Activated CD4-positive, alpha-beta T cell treated with anti-CD3 and anti-CD28 coated beads for 1 hour (primary cell): ENCODE data around the gene CSHL1.
"Not testable (repeated sequence)": the region's sequence is repeated elsewhere in the genome, so short reads cannot be mapped to it uniquely, and the experiment has no call there.

Experiments used
- DNase-seq: peaks from one replicate; pipeline ENCODE4 v3.0.0-alpha.2; 2020

CSHL1 gene

DNA sequence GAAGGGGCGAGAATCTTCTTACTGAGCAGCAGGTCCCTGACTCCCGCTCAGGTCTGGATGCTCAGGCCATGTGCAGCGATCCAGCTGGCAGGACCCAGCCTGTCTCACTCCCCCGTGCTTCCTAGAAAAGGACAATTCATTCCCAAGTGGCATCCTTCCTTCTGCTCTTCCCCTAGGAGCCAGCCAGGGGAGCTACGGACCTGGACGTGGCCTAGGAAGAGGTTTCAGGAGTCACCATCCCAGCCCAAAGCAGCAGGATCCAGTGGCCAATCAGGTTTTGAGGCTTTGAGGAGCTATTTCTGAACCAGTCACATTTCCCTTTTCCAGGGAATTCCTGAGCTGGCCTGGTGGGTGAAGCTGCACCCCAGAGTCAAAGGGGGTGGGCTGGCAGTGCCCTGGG, 28.8 kb upstream of the CSHL1 start:
- no peak for DNase-seq

DNA sequence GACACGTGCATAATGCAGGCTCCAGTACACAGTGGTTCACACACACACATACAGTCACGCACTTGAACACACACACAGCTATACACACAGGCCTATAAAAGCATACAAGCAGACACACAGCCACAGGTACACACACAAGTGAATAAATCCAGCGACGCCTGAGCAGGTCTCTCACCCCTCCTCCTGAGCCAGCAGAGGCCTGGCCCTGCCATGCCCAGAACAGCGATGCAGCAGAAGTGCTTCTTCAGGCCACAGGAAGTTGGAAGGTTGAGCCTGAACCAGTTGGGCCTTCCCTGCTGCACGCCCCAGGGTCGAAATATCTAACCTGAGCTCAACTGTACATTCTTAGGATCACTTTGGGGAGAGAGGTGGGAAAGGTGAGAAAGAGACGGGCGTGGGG, 28.3 kb upstream of the CSHL1 start:
- no peak for DNase-seq

- DNase-seq: no peak
These were observed 26.9 kb upstream of the CSHL1 start for GRCh38 chr17:63937920-63938319.

DNA sequence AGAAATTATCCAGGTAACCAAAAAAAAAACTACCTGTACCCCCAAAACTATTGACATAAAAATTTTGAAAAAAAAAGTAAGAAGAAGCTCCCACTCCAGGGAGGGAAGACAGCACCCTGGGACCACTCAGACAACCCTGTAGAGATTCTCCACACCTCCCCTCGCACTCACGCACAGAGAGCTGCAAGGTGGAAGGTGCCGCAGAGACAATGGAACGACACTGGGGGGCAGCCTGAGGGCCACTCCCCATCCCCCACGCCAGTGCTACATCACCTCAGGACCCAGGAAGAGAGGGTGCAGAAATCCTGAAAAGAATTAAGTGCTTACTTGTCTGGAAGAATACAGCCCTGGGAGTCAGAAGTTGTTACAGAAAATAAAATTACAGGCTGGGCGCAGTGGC, 26.3 kb upstream of the CSHL1 start:
- no peak for DNase-seq

GRCh38 chr17:63934183-63935112, 23.4 kb upstream of the CSHL1 start:
- DNase-seq: no peak

GRCh38 chr17:63933598-63933997, 22.5 kb upstream of the CSHL1 start:
- DNase-seq: no peak

DNA sequence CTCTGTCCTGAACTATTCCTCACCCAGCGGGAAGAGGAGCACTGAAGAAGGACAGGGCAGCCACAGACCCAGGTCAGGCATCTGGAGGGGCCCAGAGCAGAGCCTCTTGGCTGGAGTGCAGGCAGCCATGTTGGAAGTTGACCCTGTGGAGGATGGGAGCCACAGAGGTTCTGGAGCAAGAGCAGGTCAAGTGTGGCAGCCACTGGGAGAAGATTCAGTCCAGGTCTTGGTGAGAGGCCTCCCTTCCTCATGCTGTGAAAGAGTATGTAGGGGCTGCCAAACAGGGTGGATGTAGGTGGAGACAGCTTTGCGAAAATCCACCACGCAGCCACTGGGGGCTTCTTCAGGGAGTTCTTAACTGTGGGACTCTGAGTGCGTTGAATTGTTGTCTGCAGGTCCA, 21.7 kb upstream of the CSHL1 start:
- no peak for DNase-seq

DNA sequence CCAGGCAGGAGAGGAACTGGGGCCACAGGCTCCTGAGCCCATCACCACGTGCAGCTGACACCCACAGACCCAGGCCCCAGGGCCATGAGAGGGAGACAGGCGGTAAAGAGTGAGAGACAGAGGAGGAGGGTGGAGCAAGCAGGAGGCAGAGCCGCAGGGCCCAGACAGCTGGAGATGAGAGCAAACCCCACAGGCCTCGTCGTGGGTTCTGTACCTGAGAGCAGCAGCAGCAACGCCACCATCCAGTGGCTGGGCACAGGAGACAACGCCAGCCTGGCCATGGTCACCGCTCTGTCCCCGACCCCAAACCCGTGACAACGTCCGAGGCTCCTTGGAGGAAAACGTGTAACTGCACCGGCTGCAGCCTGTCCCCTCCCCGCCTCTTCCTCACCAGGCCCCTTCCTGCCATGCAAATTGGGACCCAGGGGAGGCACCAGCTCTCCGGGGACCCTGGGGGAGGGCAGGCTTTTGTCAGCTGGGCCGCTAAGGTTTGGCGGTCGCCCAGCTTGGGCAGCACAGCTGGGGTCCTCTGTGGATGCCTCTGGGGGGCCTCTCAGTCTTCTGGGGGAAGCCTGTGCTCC, 21.0 kb upstream of the CSHL1 start, which contains the start of gene CD79B:
TSS of gene CD79B (minus strand) at position 351 of the 581 bp plus-strand sequence. CDS start at position 281, 70 bp downstream.
- DNase-seq: no peak

- DNase-seq: peak; percentile 43
These were observed 20.0 kb upstream of the CSHL1 start for GRCh38 chr17:63930951-63931575.

DNA sequence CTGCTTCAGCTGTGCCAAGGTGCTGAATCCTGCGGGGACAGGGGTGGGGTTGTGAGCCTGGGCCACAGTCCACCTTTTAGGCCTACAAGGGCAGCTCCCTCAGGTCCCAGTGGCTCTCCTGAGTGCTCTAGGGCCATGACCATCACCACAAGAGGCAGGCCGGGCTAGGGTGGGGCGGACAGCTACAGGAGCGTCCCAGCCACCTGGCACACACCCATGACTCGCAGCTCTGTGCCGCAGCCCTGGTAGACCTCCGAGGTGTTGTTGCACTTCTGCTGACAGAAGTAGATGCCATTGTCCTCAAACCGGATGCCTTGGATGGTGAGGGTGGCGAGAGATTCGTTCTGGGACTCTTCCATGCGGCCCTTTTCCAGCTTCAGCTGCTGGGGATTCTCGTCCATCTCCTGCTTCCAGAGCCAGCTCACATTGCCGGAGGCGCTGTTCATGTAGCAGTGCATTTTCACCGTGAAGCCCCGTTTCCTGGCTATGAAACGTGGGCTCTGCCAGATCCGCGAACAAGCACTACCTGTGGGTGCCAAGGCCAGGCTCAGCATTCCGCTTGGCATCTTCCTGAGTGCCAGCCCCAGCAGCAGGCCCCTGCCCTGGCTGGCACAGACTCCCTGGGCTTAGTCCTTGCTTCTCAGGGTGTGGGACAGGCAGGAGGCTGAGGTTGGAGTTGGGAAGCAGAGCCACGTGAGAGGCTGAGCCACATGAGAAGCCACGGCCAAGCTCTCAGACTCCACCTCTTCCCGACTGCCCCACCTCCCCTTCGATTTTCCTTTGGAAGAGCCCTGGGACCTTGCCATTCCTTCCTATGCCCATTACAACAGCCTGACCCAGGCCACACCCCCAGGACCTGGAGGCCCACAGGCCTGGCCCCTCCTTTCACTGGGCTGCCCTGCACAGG, 19.1 kb upstream of the CSHL1 start:
- DNase-seq: no peak

- DNase-seq: no peak
These were observed 18.1 kb upstream of the CSHL1 start for GRCh38 chr17:63928966-63929695.

DNA sequence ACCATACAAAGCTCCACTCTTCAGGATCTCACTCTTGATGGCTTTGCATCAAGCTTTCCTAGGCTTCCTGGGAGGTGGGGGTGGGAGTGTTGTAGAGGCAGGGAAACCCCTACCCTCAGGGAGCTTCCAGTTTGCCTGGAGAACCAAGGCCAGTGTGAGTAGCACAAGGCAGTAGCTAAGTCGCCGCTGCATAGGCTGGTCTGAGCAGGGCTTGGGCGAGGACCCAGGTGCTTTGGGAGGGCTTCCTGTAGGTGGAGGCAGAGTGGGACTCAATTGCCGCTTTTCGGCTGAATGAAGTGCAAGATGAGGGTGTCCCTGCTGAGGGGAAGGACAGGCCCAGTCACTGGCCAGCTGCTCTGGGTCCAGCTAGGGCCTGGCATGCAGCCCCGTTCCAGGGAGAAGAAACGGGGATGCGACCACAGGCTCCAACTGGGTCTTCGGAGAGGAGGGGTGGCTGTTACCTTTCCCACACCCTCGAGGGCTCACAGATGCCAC, 17.2 kb upstream of the CSHL1 start:
- DNase-seq: no peak

DNA sequence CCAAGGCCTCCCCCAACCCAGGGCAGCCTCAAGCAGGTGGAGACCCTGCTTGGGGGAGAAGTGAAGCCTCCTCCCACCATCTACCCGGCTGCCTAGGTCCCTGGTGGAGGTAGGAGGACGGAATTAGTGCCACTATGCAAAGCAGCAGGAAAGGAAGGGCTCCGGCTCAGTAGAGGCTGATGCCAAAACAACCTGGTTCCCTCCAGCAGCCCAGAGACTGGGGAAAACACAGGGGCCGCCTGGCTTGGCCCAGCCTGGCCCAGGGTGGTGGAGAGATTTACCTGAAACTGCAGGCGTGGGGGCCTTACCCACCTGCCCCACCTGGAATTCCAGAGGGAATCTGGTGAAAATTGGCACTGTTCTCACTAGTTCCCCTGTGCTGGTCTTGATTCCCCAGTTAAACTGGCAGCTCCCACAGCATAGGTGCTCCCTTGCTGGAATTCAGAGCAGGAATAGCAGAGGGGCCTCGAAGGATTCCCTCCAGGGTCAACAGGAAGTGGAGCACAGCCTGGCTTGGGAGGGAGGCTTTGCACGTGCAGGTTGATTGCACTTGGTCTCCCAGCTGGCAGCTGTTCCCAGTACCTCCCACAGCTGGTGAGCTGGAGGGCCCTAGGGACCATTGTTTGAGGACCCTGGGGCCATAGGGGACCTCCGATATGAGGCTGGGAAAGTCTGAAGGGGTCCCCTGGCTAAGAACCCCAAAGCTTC, 16.6 kb upstream of the CSHL1 start:
- DNase-seq: no peak

DNA sequence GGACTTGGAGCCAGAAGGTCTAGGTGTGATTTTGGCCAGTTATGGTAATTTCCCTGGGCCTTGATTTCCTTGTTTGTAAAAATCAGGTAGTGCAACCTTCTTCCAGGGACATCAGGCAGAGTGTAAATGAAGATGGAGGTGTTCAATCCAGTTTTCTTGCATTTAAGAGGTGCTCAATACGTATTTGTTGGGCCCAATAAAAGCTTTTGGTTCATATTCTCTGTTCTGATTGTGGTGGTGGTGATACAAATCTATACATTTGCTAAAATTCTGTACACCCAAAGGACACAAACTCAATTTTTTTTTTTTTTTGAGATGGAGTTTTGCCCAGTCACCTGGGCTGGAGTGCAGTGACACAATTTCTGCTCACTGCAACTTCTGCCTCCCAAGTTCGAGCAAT, 15.1 kb upstream of the CSHL1 start:
- no peak for DNase-seq

GRCh38 chr17:63925615-63926014, 14.6 kb upstream of the CSHL1 start:
- DNase-seq: no peak

DNA sequence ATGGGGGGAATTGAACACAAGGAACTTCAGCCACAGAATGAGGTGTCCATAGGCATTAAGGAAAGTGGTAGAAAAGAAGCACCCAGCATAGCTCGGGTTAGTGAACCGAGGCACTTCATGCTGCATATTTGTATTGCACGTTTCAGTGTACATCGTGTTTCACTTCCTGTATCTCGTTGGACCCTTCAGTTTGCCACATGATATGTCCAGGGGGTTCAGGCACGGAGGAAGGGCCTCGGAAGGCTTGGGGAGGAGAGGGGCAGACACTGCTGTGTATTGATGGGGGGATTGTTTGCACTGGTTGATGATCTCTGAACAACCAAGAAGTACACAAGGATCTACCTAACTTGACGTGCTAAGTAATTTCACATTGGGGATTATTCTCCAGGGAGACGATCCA, 11.3 kb upstream of the CSHL1 start:
- not testable (repeated sequence) for DNase-seq

- not testable (repeated sequence) for DNase-seq
These were observed 9.7 kb upstream of the CSHL1 start for GRCh38 chr17:63920779-63921178.

DNA sequence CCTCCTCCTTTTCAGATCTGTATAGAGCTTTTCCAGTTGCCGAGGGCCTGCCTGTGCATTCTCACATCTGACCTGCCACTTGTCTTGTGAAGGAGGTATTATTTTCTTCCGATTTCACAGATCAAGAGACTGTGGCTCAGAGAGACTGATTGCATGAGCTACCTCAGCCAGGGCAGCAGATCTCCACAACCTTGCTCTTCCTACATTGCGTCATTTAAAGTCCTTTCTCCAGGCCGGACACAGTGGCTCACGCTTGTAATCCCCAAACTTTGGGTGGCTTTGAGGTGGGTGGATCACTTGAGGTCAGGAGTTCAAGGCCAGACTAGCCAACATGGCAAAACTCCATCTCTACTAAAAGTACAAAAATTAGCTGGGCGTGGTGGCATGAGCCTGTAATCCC, 9.0 kb upstream of the CSHL1 start:
- not testable (repeated sequence) for DNase-seq

DNA sequence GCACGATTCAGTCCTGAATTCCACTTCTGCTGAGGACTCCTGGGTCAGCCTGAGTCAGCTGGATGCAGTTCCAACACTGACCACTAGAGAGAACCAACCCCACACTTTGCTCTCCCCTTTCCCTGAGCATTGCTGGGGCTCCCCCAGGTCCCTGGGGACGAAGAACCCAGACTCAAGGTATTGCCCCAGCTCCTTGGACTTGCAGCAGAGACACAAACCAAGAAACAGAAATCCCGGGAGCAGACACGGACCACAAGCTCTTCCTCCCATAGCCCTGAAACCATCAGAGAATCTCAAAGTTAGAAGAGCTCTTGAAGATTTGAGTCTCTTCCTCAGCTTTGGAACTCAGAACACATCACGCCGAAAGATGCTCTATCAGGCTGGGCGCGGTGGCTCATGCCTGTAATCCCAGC, 8.3 kb upstream of the CSHL1 start:
- peak; percentile 57 for DNase-seq

- DNase-seq: not testable (repeated sequence)
These were observed 7.8 kb upstream of the CSHL1 start, which contains the start of gene GH1 for GRCh38 chr17:63918789-63919305. Gene GH1 (minus strand): TSS chr17:63918839. CDS start chr17:63918776, 63 bp downstream.

GRCh38 chr17:63918305-63918704, 7.2 kb upstream of the CSHL1 start:
- DNase-seq: no peak
